ENCODE results near the gene SLC18A3.

The SLC18A3 gene

GRCh38 chr10:49596836-49597235 lies 13.3 kb upstream of the SLC18A3 start:
- DNase-seq = peak in 1 of 2 donors; percentile 1

- no peak for DNase-seq
Observed at GRCh38 chr10:49597426-49598163, 12.5 kb upstream of the SLC18A3 start.

- DNase-seq = peak in 1 of 2 donors; percentile 5
Observed at GRCh38 chr10:49598164-49598856, 11.8 kb upstream of the SLC18A3 start.

GRCh38 chr10:49598986-49599385 lies 11.1 kb upstream of the SLC18A3 start:
- peak in 1 of 2 donors; percentile 5 for DNase-seq

GRCh38 chr10:49599546-49599945 lies 10.6 kb upstream of the SLC18A3 start:
- DNase-seq = peak in 1 of 2 donors; percentile 3

- peak in 1 of 2 donors; percentile 3 for DNase-seq
Observed at GRCh38 chr10:49600046-49600445, 10.1 kb upstream of the SLC18A3 start.

- DNase-seq = peak in 1 of 2 donors; percentile 5
Observed at GRCh38 chr10:49600781-49601400, 9.2 kb upstream of the SLC18A3 start.

GRCh38 chr10:49601857-49602256 lies 8.3 kb upstream of the SLC18A3 start:
- DNase-seq = no peak

- DNase-seq = no peak
Observed at GRCh38 chr10:49602380-49603023, 7.6 kb upstream of the SLC18A3 start.

GRCh38 chr10:49605216-49605938 lies 4.7 kb upstream of the SLC18A3 start:
- DNase-seq = peak in 1 of 2 donors; percentile 5

- peak in 1 of 2 donors; percentile 6 for DNase-seq
Observed at GRCh38 chr10:49605939-49606509, 4.1 kb upstream of the SLC18A3 start.

GRCh38 chr10:49606981-49607535 lies 3.1 kb upstream of the SLC18A3 start:
- peak; percentile 41 to 47 for DNase-seq

GRCh38 chr10:49608166-49609005 lies 1.7 kb upstream of the SLC18A3 start:
- no peak for DNase-seq

GRCh38 chr10:49609006-49609282 lies 1.2 kb upstream of the SLC18A3 start:
- no peak for DNase-seq

GRCh38 chr10:49609283-49610113 lies 612 bp upstream of the SLC18A3 start:
- no peak for DNase-seq

GRCh38 chr10:49610458-49611165 lies 502 bp downstream of the SLC18A3 start:
- DNase-seq = no peak

GRCh38 chr10:49611166-49611815 lies 1.2 kb downstream of the SLC18A3 start:
- no peak for DNase-seq

- no peak for DNase-seq
Observed at GRCh38 chr10:49611816-49612512, 1.9 kb downstream of the SLC18A3 start.

Data from CD4-positive, alpha-beta T cell treated with Interleukin-4 for 1 hour (primary cell).